Measurements from ENCODE around the gene RPA3. TPM values are rescaled to one million over a fixed set of nuclear protein-coding genes. Genes with fewer than 3 reads are reported as not detected.
A peak's percentile ranks its signal among the peaks of the same experiment; 100 is the strongest.

The RPA3 gene
- polyA plus RNA-seq, 1 donor (not counting 4 experiments of a cell fraction or from before 2014, with no cell fraction given): 51.1 TPM

- H3K27me3 ChIP-seq (ENCODE audit: control insufficient read depth, extremely low read depth, insufficient read depth, low read length): no peaks in the 10 kb centered on the region
- H3K4me1 ChIP-seq (ENCODE audit: control insufficient read depth, extremely low read depth, insufficient read depth, low read length): peaks cover 10% of the 10 kb centered on the region
- no peaks in the 10 kb centered on the region for H4K20me1 ChIP-seq (ENCODE audit: control insufficient read depth, extremely low read depth, insufficient read depth, low read length)
- H3K9ac ChIP-seq (ENCODE audit: control insufficient read depth, extremely low read depth, insufficient read depth, low read length): no peak overlapping the region
- H3K36me3 ChIP-seq (ENCODE audit: control insufficient read depth in 2 of 2, extremely low read depth in 1 of 2, insufficient read depth in 2 of 2, low read length in 2 of 2): no peaks in the 10 kb centered on the region
- H2AFZ ChIP-seq (ENCODE audit: control insufficient read depth, low read length): no peak overlapping the region
- no peak overlapping the region for H3K4me3 ChIP-seq (ENCODE audit: control insufficient read depth in 2 of 3, extremely low read depth in 1 of 3, insufficient read depth in 2 of 3, low read depth in 1 of 3, low read length in 3 of 3)
- DNase-seq (ENCODE audit: low read depth, low spot score): no peak
- H3K79me2 ChIP-seq (ENCODE audit: control insufficient read depth, insufficient read depth, low read length): no peaks in the 10 kb centered on the region
- no peaks in the 10 kb centered on the region for H3K9me1 ChIP-seq (ENCODE audit: control insufficient read depth, extremely low read depth, insufficient read depth, low read length)
- H3K9me3 ChIP-seq (ENCODE audit: control insufficient read depth, low read depth, low read length): no peaks in the 10 kb centered on the region
- peak; percentile 76 for FAIRE-seq
- H3K27ac ChIP-seq (ENCODE audit: control insufficient read depth, insufficient read depth, low read length): no peak overlapping the region
- TF ChIP-seq EZH2 (IDR thresholded peaks at IDR 0.05; ENCODE audit: low read length) (no peak), CTCF (optimal IDR thresholded peaks at IDR 0.05 in 1 of 3, IDR thresholded peaks at IDR 0.05 in 1 of 3, conservative IDR thresholded peaks at IDR 0.05 in 1 of 3; ENCODE audit: extremely low read depth in 1 of 3, insufficient read depth in 2 of 3, low read length in 3 of 3) (no peak)
- H3K4me2 ChIP-seq (ENCODE audit: control insufficient read depth, extremely low read depth, insufficient read depth, low read depth, low read length): peak overlapping the region; percentile 1
- dilution Hi-C loops (cut with MboI; ENCODE audit: extremely low pct_ligation_motif_present, low sequenced_read_pairs): no loop called here
Observed at GRCh38 chr7:7696458-7697119, 21.8 kb downstream of the RPA3 start.

- Histone ChIP-seq H3K27me3 (ENCODE audit: control insufficient read depth, extremely low read depth, insufficient read depth, low read length) (no peaks in the 10 kb centered on the region), H3K79me2 (ENCODE audit: control insufficient read depth, insufficient read depth, low read length) (no peaks in the 10 kb centered on the region), H3K9me1 (ENCODE audit: control insufficient read depth, extremely low read depth, insufficient read depth, low read length) (no peaks in the 10 kb centered on the region), H3K36me3 (ENCODE audit: control insufficient read depth in 2 of 2, extremely low read depth in 1 of 2, insufficient read depth in 2 of 2, low read length in 2 of 2) (no peaks in the 10 kb centered on the region), H3K9ac (ENCODE audit: control insufficient read depth, extremely low read depth, insufficient read depth, low read length) (no peak overlapping the region), H4K20me1 (ENCODE audit: control insufficient read depth, extremely low read depth, insufficient read depth, low read length) (no peaks in the 10 kb centered on the region), H3K27ac (ENCODE audit: control insufficient read depth, insufficient read depth, low read length) (no peak overlapping the region), H3K4me2 (ENCODE audit: control insufficient read depth, extremely low read depth, insufficient read depth, low read depth, low read length) (no peak overlapping the region), H3K4me3 (ENCODE audit: control insufficient read depth in 2 of 3, extremely low read depth in 1 of 3, insufficient read depth in 2 of 3, low read depth in 1 of 3, low read length in 3 of 3) (no peak overlapping the region), H3K4me1 (ENCODE audit: control insufficient read depth, extremely low read depth, insufficient read depth, low read length) (peaks cover 10% of the 10 kb centered on the region), H2AFZ (ENCODE audit: control insufficient read depth, low read length) (no peak overlapping the region), H3K9me3 (ENCODE audit: control insufficient read depth, low read depth, low read length) (no peaks in the 10 kb centered on the region)
- DNase-seq (ENCODE audit: low read depth, low spot score) (no peak), FAIRE-seq (peak; percentile 58)
- TF ChIP-seq CTCF (optimal IDR thresholded peaks at IDR 0.05 in 1 of 3, IDR thresholded peaks at IDR 0.05 in 1 of 3, conservative IDR thresholded peaks at IDR 0.05 in 1 of 3; ENCODE audit: extremely low read depth in 1 of 3, insufficient read depth in 2 of 3, low read length in 3 of 3) (no peak), EZH2 (IDR thresholded peaks at IDR 0.05; ENCODE audit: low read length) (no peak)
- dilution Hi-C loops (cut with MboI; ENCODE audit: extremely low pct_ligation_motif_present, low sequenced_read_pairs): no loop called here
Observed at GRCh38 chr7:7695111-7695817, 23.1 kb downstream of the RPA3 start.
